Adipocyte (in vitro differentiated cells): Measurements from ENCODE around the gene MSI2.

ENCODE experiments used
- DNase-seq: peaks from one replicate; pipeline ENCODE4 v3.0.0-alpha.2; 2015; ENCODE audit warnings: low read depth
- H3K27me3 ChIP-seq: replicated peaks from 2 replicates; pipeline ENCODE4 v1.7.0; 2013; ENCODE audit warnings: mild to moderate bottlenecking, low read length, moderate library complexity; ENCODE audit not compliant: control insufficient read depth, insufficient read depth
- H3K36me3 ChIP-seq: 2 replicates; pipeline ENCODE4 v1.7.0; 2013; ENCODE audit warnings: low read length, mild to moderate bottlenecking, moderate library complexity; ENCODE audit not compliant: control insufficient read depth, insufficient read depth, severe bottlenecking
- H3K4me1 ChIP-seq: 2 replicates; pipeline ENCODE4 v1.7.0; 2013; ENCODE audit warnings: mild to moderate bottlenecking, low read length, moderate library complexity; ENCODE audit not compliant: control insufficient read depth, insufficient read depth
- H3K4me3 ChIP-seq: 2 replicates; pipeline ENCODE4 v1.7.0; 2013; ENCODE audit warnings: mild to moderate bottlenecking, low read length, moderate library complexity
- H3K9ac ChIP-seq: 2 replicates; pipeline ENCODE4 v1.7.0; 2013; ENCODE audit warnings: mild to moderate bottlenecking, low read length, moderate library complexity
- H3K9me3 ChIP-seq: 2 replicates; pipeline ENCODE4 v1.7.0; 2013; ENCODE audit warnings: mild to moderate bottlenecking, low read length, moderate library complexity; ENCODE audit not compliant: control insufficient read depth

Gene MSI2

DNA sequence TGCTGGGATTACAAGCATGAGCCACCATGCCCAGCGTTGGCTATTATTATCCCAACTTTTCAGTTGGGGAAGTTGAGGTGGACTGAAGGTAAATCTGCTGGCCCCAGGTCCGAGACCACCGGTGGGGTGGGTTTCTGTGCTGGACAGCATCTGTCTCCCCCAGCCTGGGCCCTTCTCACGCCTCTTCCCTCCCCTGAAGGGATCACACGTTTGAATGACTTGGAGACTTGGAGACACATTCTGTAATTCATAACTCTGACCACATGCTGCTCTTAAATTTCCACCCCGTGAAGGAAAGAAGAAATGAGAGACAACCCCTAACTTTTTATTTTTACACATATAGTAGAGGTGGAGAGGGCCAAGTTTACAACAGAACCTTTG is 109.8 kb downstream of the MSI2 start:
- Histone ChIP-seq H3K9ac (no peak overlapping the region), H3K36me3 (no peaks in the 10 kb centered on the region), H3K4me3 (no peak overlapping the region), H3K4me1 (peaks cover 21% of the 10 kb centered on the region), H3K27me3 (no peaks in the 10 kb centered on the region), H3K9me3 (no peaks in the 10 kb centered on the region)
- no peak for DNase-seq

DNA sequence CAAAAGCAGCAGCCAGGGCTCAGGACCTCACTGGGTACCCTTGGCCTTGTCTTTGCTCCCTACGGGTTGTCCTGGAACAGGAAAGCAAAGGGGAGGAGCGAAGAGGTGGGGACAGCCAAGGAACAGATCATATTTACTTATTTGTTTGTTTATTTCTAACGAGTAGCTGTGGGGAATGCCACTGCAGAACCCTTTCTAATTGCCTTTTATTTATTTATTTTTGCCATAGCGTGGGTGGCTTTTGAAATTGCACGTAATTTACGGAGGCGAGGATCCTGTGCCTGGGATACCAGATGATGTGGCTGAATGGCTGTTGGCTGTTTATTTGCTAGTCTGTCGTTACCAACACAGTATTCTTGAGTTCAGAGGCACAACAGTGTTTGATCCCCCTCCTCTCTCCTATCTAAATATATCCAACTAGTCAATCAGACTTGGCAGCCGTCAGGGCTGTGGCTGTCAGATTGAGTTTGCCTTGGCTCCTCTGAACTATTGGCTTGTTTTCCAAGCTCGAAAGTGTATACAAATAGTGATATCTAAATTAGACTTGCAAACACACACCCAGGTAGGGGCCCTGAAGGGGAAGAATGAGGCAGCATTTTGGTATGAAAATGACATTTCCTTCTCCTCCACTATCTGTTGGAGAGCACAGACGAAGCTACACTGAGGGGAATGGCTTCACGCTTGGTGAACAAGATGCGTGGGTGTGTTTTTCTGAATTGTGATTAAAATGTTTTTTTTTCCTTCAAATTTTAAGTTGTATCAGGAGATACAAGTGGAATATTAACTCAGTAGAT is 110.4 kb downstream of the MSI2 start:
- no peak for DNase-seq
- H3K4me1 ChIP-seq: peaks cover 21% of the 10 kb centered on the region
- H3K27me3 ChIP-seq: no peaks in the 10 kb centered on the region
- H3K9ac ChIP-seq: no peak overlapping the region
- H3K9me3 ChIP-seq: no peaks in the 10 kb centered on the region
- no peaks in the 10 kb centered on the region for H3K36me3 ChIP-seq
- no peak overlapping the region for H3K4me3 ChIP-seq

DNA sequence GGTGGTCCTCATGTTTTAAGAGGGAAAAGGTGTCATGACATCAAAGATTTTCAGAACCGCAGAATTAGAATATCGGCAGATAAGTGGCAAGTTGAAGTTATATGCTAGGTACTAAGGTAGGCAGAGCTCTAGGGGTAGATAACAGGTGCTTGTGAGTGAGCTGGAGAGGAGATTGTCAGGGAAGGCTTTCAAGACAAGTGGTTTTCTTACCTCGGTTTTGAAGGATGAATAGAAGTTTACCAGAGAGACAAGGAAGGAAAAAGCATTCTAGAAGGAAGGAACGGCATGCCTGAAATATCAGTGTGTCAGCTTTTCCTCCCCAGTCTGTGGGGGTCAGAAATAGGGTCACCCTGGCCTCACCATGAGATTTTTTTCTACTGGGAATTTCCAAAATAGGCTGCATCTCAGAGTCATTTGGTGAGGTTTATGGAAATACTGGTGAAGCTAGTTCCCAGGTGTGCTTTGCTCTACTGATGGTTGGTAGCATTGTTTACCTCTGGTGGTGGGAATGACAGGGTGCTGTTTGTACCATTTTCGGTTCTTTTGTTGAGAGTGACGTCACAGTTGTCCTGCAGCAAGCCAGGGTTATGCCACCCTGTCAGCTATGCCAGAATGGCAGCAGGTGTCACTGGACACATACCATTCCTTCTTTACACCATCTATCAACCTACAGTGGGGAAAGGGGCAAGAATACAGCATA is 112.5 kb downstream of the MSI2 start:
- no peaks in the 10 kb centered on the region for H3K27me3 ChIP-seq
- no peak overlapping the region for H3K4me3 ChIP-seq
- peaks cover 5% of the 10 kb centered on the region for H3K9me3 ChIP-seq
- no peak overlapping the region for H3K9ac ChIP-seq
- DNase-seq: no peak
- no peaks in the 10 kb centered on the region for H3K36me3 ChIP-seq
- peaks cover 18% of the 10 kb centered on the region for H3K4me1 ChIP-seq

- Histone ChIP-seq H3K4me1 (peaks cover 18% of the 10 kb centered on the region), H3K4me3 (peak overlapping the region; percentile 44), H3K27me3 (no peaks in the 10 kb centered on the region), H3K9me3 (peaks cover 9% of the 10 kb centered on the region), H3K36me3 (no peaks in the 10 kb centered on the region), H3K9ac (peak overlapping the region; percentile 62)
- DNase-seq: peak; percentile 26
Observed at GRCh38 chr17:57369509-57369945, 113.2 kb downstream of the MSI2 start.

GRCh38 chr17:57370037-57370581 is 113.8 kb downstream of the MSI2 start:
- Histone ChIP-seq H3K9ac (peak overlapping the region; percentile 62), H3K4me3 (peak overlapping the region; percentile 44), H3K9me3 (peaks cover 9% of the 10 kb centered on the region), H3K36me3 (no peaks in the 10 kb centered on the region), H3K4me1 (peaks cover 18% of the 10 kb centered on the region), H3K27me3 (no peaks in the 10 kb centered on the region)
- DNase-seq: peak; percentile 90

DNA sequence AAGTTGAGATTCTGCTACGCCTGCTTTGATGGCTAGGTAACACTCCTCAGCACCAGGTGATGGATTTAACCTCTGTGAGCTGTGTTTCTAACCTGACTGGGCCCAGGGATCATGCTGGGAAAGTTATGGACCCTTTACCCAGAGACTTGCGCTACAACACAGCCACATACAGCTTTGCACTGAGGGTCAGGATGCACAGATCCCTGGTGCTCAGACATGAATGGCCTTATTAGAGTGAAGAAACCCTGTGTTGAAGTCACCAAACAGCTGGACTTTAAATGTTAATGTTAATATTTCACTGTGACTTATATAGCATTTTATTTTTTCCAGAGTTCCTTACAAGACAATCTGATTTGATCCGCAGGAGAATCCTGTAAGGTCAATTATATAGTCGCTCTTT is 114.3 kb downstream of the MSI2 start:
- Histone ChIP-seq H3K36me3 (no peaks in the 10 kb centered on the region), H3K27me3 (no peaks in the 10 kb centered on the region), H3K9me3 (peaks cover 9% of the 10 kb centered on the region), H3K4me1 (peaks cover 18% of the 10 kb centered on the region), H3K4me3 (no peak overlapping the region), H3K9ac (no peak overlapping the region)
- DNase-seq: no peak

- no peaks in the 10 kb centered on the region for H3K27me3 ChIP-seq
- no peaks in the 10 kb centered on the region for H3K36me3 ChIP-seq
- DNase-seq: peak; percentile 60
- no peak overlapping the region for H3K9ac ChIP-seq
- peaks cover 9% of the 10 kb centered on the region for H3K9me3 ChIP-seq
- H3K4me1 ChIP-seq: peaks cover 18% of the 10 kb centered on the region
- no peak overlapping the region for H3K4me3 ChIP-seq
Observed at GRCh38 chr17:57372156-57372555, 115.8 kb downstream of the MSI2 start.

- Histone ChIP-seq H3K27me3 (no peaks in the 10 kb centered on the region), H3K9me3 (peaks cover 9% of the 10 kb centered on the region), H3K4me1 (peaks cover 18% of the 10 kb centered on the region), H3K36me3 (no peaks in the 10 kb centered on the region), H3K9ac (no peak overlapping the region), H3K4me3 (no peak overlapping the region)
- DNase-seq: no peak
Observed at GRCh38 chr17:57373048-57373447, 116.7 kb downstream of the MSI2 start.

GRCh38 chr17:57373756-57374155 is 117.4 kb downstream of the MSI2 start:
- Histone ChIP-seq H3K9ac (no peak overlapping the region), H3K36me3 (no peaks in the 10 kb centered on the region)
- no peak for DNase-seq

GRCh38 chr17:57375040-57375769 is 118.9 kb downstream of the MSI2 start:
- Histone ChIP-seq H3K4me1 (peaks cover 6% of the 10 kb centered on the region), H3K9ac (no peak overlapping the region), H3K4me3 (no peak overlapping the region), H3K27me3 (no peaks in the 10 kb centered on the region), H3K9me3 (peaks cover 9% of the 10 kb centered on the region), H3K36me3 (no peaks in the 10 kb centered on the region)
- no peak for DNase-seq

More at GRCh38 chr17:57373756-57374155, 117.4 kb downstream of the MSI2 start:
- peaks cover 18% of the 10 kb centered on the region for H3K4me1 ChIP-seq
- no peak overlapping the region for H3K4me3 ChIP-seq
- peaks cover 9% of the 10 kb centered on the region for H3K9me3 ChIP-seq
- no peaks in the 10 kb centered on the region for H3K27me3 ChIP-seq

DNA sequence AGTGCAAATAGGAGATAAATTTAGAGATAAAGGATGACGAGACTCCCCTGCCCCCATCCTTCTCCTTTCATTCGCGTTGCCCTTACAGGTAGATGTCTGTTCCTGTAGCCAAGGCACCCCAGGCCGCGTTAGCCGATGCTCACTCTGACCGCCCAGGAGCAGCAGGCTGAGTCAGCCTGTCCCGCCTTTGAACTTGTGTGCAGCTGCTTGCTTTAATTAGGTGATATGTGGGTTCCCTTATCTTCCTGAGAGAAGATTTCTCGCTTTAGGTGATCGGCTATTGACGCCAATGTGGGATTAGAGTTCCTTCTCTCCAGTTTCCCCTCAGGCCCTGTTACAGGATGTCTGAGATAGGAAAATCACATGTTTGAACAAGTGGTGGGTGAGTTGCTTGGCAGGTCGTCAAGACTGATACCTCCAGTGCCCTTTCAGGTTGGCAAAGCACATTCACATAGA is 119.5 kb downstream of the MSI2 start:
- no peak overlapping the region for H3K4me3 ChIP-seq
- no peaks in the 10 kb centered on the region for H3K27me3 ChIP-seq
- no peak for DNase-seq
- no peaks in the 10 kb centered on the region for H3K36me3 ChIP-seq
- H3K4me1 ChIP-seq: no peaks in the 10 kb centered on the region
- H3K9me3 ChIP-seq: peaks cover 9% of the 10 kb centered on the region
- H3K9ac ChIP-seq: no peak overlapping the region
